Measurements from ENCODE around the gene PDE3B. TPM values are rescaled to one million over a fixed set of nuclear protein-coding genes. Genes with fewer than 3 reads are reported as not detected.

Gene PDE3B
- total and polyA plus RNA-seq, 9 of the 15 experiments (the other 6 are each of a cell fraction or from before 2014, with no cell fraction given), result 2.3 to 22.5 (median 12.2) TPM

GRCh38 chr11:14852571-14853177 lies 209.1 kb downstream of the PDE3B start (continued):
- TF ChIP-seq ZFX (CRISPR knock-in tag; IDR thresholded peaks at IDR 0.05), result no peak
- TF ChIP-seq, protein P1, sequence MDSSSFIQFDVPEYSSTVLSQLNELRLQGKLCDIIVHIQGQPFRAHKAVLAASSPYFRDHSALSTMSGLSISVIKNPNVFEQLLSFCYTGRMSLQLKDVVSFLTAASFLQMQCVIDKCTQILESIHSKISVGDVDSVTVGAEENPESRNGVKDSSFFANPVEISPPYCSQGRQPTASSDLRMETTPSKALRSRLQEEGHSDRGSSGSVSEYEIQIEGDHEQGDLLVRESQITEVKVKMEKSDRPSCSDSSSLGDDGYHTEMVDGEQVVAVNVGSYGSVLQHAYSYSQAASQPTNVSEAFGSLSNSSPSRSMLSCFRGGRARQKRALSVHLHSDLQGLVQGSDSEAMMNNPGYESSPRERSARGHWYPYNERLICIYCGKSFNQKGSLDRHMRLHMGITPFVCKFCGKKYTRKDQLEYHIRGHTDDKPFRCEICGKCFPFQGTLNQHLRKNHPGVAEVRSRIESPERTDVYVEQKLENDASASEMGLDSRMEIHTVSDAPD (CRISPR knock-in tag; IDR thresholded peaks at IDR 0.05), result no peak; the same call in 1 of the 2 replicates
- no peak for TF ChIP-seq CREB1 (IDR thresholded peaks at IDR 0.05)
- TF ChIP-seq CREB1 (CRISPR knock-in tag; IDR thresholded peaks at IDR 0.05), result no peak
- no peak for TF ChIP-seq SMARCA5 (IDR thresholded peaks at IDR 0.05)
- TF ChIP-seq HSF4 (CRISPR knock-in tag; IDR thresholded peaks at IDR 0.05; ENCODE audit: borderline replicate concordance), result peak; percentile 85; the same call in 1 of the 2 replicates
- TF ChIP-seq XRCC4 (IDR thresholded peaks at IDR 0.05; ENCODE audit: extremely low read depth, insufficient read depth, insufficient read length), result no peak
- TF ChIP-seq RCOR1 (IDR thresholded peaks at IDR 0.05; ENCODE audit: borderline replicate concordance in 1 of 2, low read depth in 2 of 2, low read length in 2 of 2), result peak in 1 of 2 experiments; percentile 79; a peak in 2 of 4 replicates
- no peak for TF ChIP-seq ZC3H11A (IDR thresholded peaks at IDR 0.05; ENCODE audit: low read depth, low read length)
- TF ChIP-seq NR2F6 (CRISPR knock-in tag; IDR thresholded peaks at IDR 0.05), result no peak
- no peak for TF ChIP-seq BCOR (IDR thresholded peaks at IDR 0.05)
- TF ChIP-seq ELF2 (CRISPR knock-in tag; IDR thresholded peaks at IDR 0.05), result peak; percentile 49; the same call in 1 of the 2 replicates
- TF ChIP-seq TAF1 (IDR thresholded peaks at IDR 0.05; ENCODE audit: control insufficient read depth, extremely low read depth, insufficient read depth, low read length, severe bottlenecking), result no peak
- no peak for TF ChIP-seq KDM5B (IDR thresholded peaks at IDR 0.05; ENCODE audit: insufficient replicate concordance, low read depth, low read length)
- no peak for TF ChIP-seq STAT5A (IDR thresholded peaks at IDR 0.05; ENCODE audit: borderline replicate concordance, low read length)
- TF ChIP-seq MCM7 (IDR thresholded peaks at IDR 0.05), result no peak
- no peak for TF ChIP-seq HMG20B (CRISPR knock-in tag; IDR thresholded peaks at IDR 0.05)
- TF ChIP-seq ETS1 (conservative IDR thresholded peaks at IDR 0.05; ENCODE audit: control insufficient read depth, low read depth, low read length), result no peak
- no peak for TF ChIP-seq GABPB1 (CRISPR knock-in tag; IDR thresholded peaks at IDR 0.05)
- no peak for TF ChIP-seq POU5F1 (IDR thresholded peaks at IDR 0.05; ENCODE audit: borderline replicate concordance, low read depth, low read length, partially characterized antibody)
- peak; percentile 81 for TF ChIP-seq POLR2H (tag; IDR thresholded peaks at IDR 0.05; ENCODE audit: low read depth)
- TF ChIP-seq, protein P2, sequence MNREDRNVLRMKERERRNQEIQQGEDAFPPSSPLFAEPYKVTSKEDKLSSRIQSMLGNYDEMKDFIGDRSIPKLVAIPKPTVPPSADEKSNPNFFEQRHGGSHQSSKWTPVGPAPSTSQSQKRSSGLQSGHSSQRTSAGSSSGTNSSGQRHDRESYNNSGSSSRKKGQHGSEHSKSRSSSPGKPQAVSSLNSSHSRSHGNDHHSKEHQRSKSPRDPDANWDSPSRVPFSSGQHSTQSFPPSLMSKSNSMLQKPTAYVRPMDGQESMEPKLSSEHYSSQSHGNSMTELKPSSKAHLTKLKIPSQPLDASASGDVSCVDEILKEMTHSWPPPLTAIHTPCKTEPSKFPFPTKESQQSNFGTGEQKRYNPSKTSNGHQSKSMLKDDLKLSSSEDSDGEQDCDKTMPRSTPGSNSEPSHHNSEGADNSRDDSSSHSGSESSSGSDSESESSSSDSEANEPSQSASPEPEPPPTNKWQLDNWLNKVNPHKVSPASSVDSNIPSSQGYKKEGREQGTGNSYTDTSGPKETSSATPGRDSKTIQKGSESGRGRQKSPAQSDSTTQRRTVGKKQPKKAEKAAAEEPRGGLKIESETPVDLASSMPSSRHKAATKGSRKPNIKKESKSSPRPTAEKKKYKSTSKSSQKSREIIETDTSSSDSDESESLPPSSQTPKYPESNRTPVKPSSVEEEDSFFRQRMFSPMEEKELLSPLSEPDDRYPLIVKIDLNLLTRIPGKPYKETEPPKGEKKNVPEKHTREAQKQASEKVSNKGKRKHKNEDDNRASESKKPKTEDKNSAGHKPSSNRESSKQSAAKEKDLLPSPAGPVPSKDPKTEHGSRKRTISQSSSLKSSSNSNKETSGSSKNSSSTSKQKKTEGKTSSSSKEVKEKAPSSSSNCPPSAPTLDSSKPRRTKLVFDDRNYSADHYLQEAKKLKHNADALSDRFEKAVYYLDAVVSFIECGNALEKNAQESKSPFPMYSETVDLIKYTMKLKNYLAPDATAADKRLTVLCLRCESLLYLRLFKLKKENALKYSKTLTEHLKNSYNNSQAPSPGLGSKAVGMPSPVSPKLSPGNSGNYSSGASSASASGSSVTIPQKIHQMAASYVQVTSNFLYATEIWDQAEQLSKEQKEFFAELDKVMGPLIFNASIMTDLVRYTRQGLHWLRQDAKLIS (CRISPR knock-in tag; IDR thresholded peaks at IDR 0.05), result no peak
- no peak for TF ChIP-seq MAFK (IDR thresholded peaks at IDR 0.05; ENCODE audit: low read length)
- TF ChIP-seq RBBP5 (IDR thresholded peaks at IDR 0.05; ENCODE audit: borderline replicate concordance, insufficient read depth, low read length, poor library complexity, severe bottlenecking), result no peak

All from K562 (cell line).